ENCODE measurements around the gene KCTD2. TPM values are rescaled to one million over a fixed set of nuclear protein-coding genes. Genes with fewer than 3 reads are reported as not detected.

The KCTD2 gene
- polyA plus RNA-seq, 1 of the 3 experiments (the other 2 are of a cell fraction): 27.5 TPM

DNA sequence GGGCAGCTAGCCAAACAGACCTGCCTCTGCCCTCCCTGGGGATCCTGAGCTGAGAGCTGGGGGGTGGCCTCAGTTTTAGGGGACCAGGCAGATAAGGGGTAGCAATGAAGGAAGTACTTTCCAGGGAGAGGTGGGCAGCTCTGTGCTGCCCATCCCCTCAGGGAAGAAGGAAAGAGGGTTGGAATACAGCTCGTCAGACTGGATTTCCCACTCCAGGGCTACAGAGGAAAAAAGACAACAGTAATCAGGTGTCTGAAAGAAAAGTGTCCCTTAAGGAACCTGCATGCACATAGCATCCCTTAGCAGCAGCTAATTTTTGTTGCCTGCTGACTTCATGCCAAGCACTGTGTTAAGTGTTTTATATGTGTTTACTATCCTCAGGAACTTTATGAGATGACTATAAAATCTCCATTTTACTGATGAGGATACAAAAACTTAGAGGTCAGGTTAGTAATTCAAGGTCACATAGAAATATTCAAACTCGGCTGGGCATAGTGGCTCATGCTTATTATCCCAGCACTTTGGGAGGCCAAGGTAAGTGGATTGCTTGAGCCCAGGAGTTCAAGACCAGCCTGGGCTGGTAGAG is 37.8 kb upstream of the KCTD2 start:
- ChIA-PET POLR2A (interaction anchor here (1.0 to 4.3 kb wide), 2 partner anchors 10 to 19 kb away, joined by 4 to 197 read pairs; partner anchors contain the start of gene CDR2L), CTCF (interaction anchor here (0.6 to 19.8 kb wide), 7 partner anchors 11 to 472 kb away, joined by 3 to 295 read pairs (median 31); partner anchors contain the start of genes CDR2L, OTOP2 and USH1G)
- no peaks in the 10 kb centered on the region for H3K9me2 ChIP-seq
- WGBS (ENCODE audit: low lambda C conversion rate): 90% methylated on average over 2 of the region's 2 CpGs
- H3K79me2 ChIP-seq (ENCODE audit: insufficient read depth): peaks cover 15% of the 10 kb centered on the region
- H3K27me3 ChIP-seq (ENCODE audit: insufficient read depth): no peaks in the 10 kb centered on the region
- H3K9ac ChIP-seq: no peak overlapping the region
- no peaks in the 10 kb centered on the region for H4K20me1 ChIP-seq (ENCODE audit: insufficient read depth)
- no peak for DNase-seq
- H2AFZ ChIP-seq (ENCODE audit: low read depth): no peak overlapping the region
- H3F3A ChIP-seq (replicated peaks; ENCODE audit: insufficient read depth): peaks cover 16% of the 10 kb centered on the region
- no peak overlapping the region for H3K4me2 ChIP-seq
- H3K4me3 ChIP-seq (ENCODE audit: low read depth in 2 of 2, low read length in 1 of 2): no peak overlapping the region
- H3K27ac ChIP-seq (ENCODE audit: low read depth in 2 of 2, low read length in 1 of 2): no peak overlapping the region; a peak in 1 of 4 replicates
- H3K36me3 ChIP-seq (replicated peaks in 1 of 2; ENCODE audit: control insufficient read depth in 1 of 2, insufficient read depth in 2 of 2, low read length in 1 of 2): peaks cover 0 to 2% of the 10 kb centered on the region in 2 experiments
- TF ChIP-seq, protein P1, sequence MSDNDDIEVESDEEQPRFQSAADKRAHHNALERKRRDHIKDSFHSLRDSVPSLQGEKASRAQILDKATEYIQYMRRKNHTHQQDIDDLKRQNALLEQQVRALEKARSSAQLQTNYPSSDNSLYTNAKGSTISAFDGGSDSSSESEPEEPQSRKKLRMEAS (IDR thresholded peaks at IDR 0.05; ENCODE audit: low read depth): no peak
- no peak for TF ChIP-seq EP300 (IDR thresholded peaks at IDR 0.05; ENCODE audit: borderline replicate concordance in 1 of 2, low read depth in 1 of 2, low read length in 1 of 2)
- TF ChIP-seq, protein P2, sequence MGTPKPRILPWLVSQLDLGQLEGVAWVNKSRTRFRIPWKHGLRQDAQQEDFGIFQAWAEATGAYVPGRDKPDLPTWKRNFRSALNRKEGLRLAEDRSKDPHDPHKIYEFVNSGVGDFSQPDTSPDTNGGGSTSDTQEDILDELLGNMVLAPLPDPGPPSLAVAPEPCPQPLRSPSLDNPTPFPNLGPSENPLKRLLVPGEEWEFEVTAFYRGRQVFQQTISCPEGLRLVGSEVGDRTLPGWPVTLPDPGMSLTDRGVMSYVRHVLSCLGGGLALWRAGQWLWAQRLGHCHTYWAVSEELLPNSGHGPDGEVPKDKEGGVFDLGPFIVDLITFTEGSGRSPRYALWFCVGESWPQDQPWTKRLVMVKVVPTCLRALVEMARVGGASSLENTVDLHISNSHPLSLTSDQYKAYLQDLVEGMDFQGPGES (IDR thresholded peaks at IDR 0.05; ENCODE audit: low read depth, low read length): no peak
- TF ChIP-seq RAD21 (IDR thresholded peaks at IDR 0.05; ENCODE audit: low read length): no peak
- no peak for TF ChIP-seq RCOR1 (IDR thresholded peaks at IDR 0.05; ENCODE audit: low read length)
- TF ChIP-seq REST (IDR thresholded peaks at IDR 0.05; ENCODE audit: low read depth, low read length): no peak
- no peak for TF ChIP-seq GATA2 (CRISPR knock-in tag; IDR thresholded peaks at IDR 0.05)
- TF ChIP-seq RXRA (IDR thresholded peaks at IDR 0.05; ENCODE audit: borderline replicate concordance, low read depth): no peak
- no peak for TF ChIP-seq MXI1 (IDR thresholded peaks at IDR 0.05; ENCODE audit: low read depth, low read length)
- no peak for TF ChIP-seq RFX5 (IDR thresholded peaks at IDR 0.05; ENCODE audit: low read length)
- no peak for TF ChIP-seq NRF1 (IDR thresholded peaks at IDR 0.05; ENCODE audit: low read depth, low read length)
- TF ChIP-seq TEAD4 (IDR thresholded peaks at IDR 0.05; ENCODE audit: borderline replicate concordance, insufficient read depth): no peak
- TF ChIP-seq FOXM1 (IDR thresholded peaks at IDR 0.05; ENCODE audit: low read depth): no peak
- no peak for TF ChIP-seq TCF12 (IDR thresholded peaks at IDR 0.05)
- TF ChIP-seq POLR2AphosphoS5 (IDR thresholded peaks at IDR 0.05; ENCODE audit: low read depth, low read length): no peak
- no peak for TF ChIP-seq MEF2A (IDR thresholded peaks at IDR 0.05; ENCODE audit: borderline replicate concordance, low read depth)
- TF ChIP-seq, protein P3, sequence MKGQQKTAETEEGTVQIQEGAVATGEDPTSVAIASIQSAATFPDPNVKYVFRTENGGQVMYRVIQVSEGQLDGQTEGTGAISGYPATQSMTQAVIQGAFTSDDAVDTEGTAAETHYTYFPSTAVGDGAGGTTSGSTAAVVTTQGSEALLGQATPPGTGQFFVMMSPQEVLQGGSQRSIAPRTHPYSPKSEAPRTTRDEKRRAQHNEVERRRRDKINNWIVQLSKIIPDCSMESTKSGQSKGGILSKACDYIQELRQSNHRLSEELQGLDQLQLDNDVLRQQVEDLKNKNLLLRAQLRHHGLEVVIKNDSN (IDR thresholded peaks at IDR 0.05; ENCODE audit: borderline replicate concordance, low read depth): no peak
- H3K4me1 ChIP-seq (ENCODE audit: control insufficient read depth in 1 of 2, insufficient read depth in 2 of 2, low read depth in 1 of 2, low read length in 1 of 2): peaks cover 17 to 26% of the 10 kb centered on the region in 2 experiments; a peak in 3 of 4 replicates
- no peaks in the 10 kb centered on the region for H3K9me3 ChIP-seq
